MM.1S (cell line): ENCODE data around the gene MED13L.

Source experiments
- EZH2 ChIP-seq: fragments of 300-600 bp; sonication (generic); optimal IDR thresholded peaks from 2 replicates; pipeline ENCODE3; 2017; ENCODE audit warnings: low read depth, mild to moderate bottlenecking, antibody characterized with exemption, low read length, mixed read lengths
- TF ChIP-seq, protein P1 (sequence below): fragments of 300-600 bp; sonication (generic); IDR thresholded peaks from 2 replicates; pipeline ENCODE4 v1.5.1; 2016; ENCODE audit warnings: antibody characterized with exemption, low read length, mixed read lengths

- TF ChIP-seq EZH2, result no peak
- TF ChIP-seq, protein P1, sequence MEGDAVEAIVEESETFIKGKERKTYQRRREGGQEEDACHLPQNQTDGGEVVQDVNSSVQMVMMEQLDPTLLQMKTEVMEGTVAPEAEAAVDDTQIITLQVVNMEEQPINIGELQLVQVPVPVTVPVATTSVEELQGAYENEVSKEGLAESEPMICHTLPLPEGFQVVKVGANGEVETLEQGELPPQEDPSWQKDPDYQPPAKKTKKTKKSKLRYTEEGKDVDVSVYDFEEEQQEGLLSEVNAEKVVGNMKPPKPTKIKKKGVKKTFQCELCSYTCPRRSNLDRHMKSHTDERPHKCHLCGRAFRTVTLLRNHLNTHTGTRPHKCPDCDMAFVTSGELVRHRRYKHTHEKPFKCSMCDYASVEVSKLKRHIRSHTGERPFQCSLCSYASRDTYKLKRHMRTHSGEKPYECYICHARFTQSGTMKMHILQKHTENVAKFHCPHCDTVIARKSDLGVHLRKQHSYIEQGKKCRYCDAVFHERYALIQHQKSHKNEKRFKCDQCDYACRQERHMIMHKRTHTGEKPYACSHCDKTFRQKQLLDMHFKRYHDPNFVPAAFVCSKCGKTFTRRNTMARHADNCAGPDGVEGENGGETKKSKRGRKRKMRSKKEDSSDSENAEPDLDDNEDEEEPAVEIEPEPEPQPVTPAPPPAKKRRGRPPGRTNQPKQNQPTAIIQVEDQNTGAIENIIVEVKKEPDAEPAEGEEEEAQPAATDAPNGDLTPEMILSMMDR, result no peak
Measured at GRCh38 chr12:116244474-116245090, 32.9 kb downstream of the MED13L start.
